Measurements from ENCODE around the gene CREG1. TPM values are rescaled to one million over a fixed set of nuclear protein-coding genes. Genes with fewer than 3 reads are reported as not detected.

Gene CREG1
- total and polyA plus RNA-seq, 2 of the 8 experiments (the other 6 are each of a cell fraction or from before 2014, with no cell fraction given) = 29.8 to 30.1 TPM

DNA sequence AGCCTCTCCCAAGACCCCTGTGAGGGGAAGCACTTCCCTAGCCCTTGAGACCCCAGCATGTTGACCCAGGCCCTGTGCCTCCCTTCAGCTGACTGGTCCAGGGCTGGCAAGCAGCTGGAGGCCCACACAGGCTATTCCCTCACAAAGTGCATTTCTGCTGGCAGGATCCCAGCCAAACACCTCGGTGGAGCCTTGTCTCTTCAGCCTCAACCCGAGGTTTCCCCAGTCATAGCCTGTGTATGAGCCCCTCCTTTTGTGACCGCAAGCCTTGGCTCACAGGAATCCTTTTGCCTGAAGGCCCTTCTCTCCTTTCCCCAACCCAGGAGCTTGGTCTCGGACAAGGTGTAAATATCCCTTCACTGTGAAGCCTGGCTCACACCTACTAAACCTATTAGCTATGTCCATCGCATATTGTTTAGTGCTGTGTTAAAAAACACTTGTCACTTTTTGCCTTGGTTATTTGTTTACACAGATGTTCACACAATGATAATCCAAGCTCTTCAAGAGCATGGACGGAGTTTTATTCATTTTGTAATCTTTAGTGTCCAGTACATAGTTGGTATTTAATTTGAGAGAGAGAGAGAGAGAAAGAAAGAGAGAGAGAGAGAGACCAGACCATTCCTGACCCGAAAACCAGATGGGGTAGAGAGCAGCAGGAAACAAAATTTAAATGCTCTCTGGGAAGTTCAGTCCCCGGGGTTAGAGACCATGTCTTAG is 26.7 kb downstream of the CREG1 start:
- no peak overlapping the region for H3K23ac ChIP-seq (ENCODE audit: insufficient read length)
- H3K4me3 ChIP-seq (ENCODE audit: extremely low read depth in 1 of 4, insufficient read depth in 2 of 4, low read depth in 3 of 4, low read length in 4 of 4) = no peak overlapping the region
- no peak overlapping the region for H3K14ac ChIP-seq (ENCODE audit: insufficient read length)
- H3K9ac ChIP-seq (replicated peaks in 1 of 4; ENCODE audit: extremely low read depth in 1 of 4, low read depth in 3 of 4, low read length in 3 of 4) = no peak overlapping the region
- H3K27ac ChIP-seq (ENCODE audit: low read depth, low read length) = no peak overlapping the region
- H2AFZ ChIP-seq (ENCODE audit: low read length) = no peak overlapping the region
- no peak overlapping the region for H2BK120ac ChIP-seq (replicated peaks; ENCODE audit: low read depth, low read length)
- CTCF ChIA-PET (ENCODE audit: partially characterized antibody) = interaction anchor here (1.0 to 2.2 kb wide), 7 partner anchors 8 to 73 kb away, joined by 3 to 9 read pairs (median 5); no protein-coding TSS in a partner anchor
- H3K4me1 ChIP-seq (replicated peaks in 1 of 4; ENCODE audit: control insufficient read depth in 3 of 4, insufficient read depth in 4 of 4, low read length in 3 of 4) = no peaks in the 10 kb centered on the region
- 0 out of 7 replicates have a peak, but pooled peaks cover 0 to 3% (median 0%) of the 10 kb centered on the region in 4 experiments for H3K27me3 ChIP-seq (replicated peaks in 1 of 4; ENCODE audit: control insufficient read depth in 3 of 4, extremely low read depth in 1 of 4, insufficient read depth in 3 of 4, low read length in 3 of 4)
- WGBS, 2 experiments (ENCODE audit: extremely low coverage in 1 of 2, insufficient coverage in 1 of 2, insufficient read length in 1 of 2, insufficient replicate concordance in 2 of 2, low coverage in 1 of 2, low lambda C conversion rate in 2 of 2, missing lambda C conversion rate in 1 of 2) = 83% methylated on average over 8 of the region's 8 CpGs; no CpG with 5 or more reads in 1 of the 2 experiments
- no peaks in the 10 kb centered on the region for H3K9me3 ChIP-seq (ENCODE audit: insufficient read depth in 2 of 2, low read depth in 1 of 2, low read length in 1 of 2)
- no peak overlapping the region for H2AK5ac ChIP-seq (ENCODE audit: low read depth, low read length)
- FAIRE-seq = no peak
- H2BK12ac ChIP-seq (ENCODE audit: low read depth, low read length) = no peak overlapping the region
- no peaks in the 10 kb centered on the region for H3K79me2 ChIP-seq (ENCODE audit: control insufficient read depth in 1 of 2, insufficient read depth in 2 of 2, low read length in 2 of 2)
- H3K79me1 ChIP-seq (ENCODE audit: low read depth, low read length) = no peaks in the 10 kb centered on the region
- no peak overlapping the region for H2BK15ac ChIP-seq (ENCODE audit: low read length)
- no peak overlapping the region for H3K56ac ChIP-seq (replicated peaks; ENCODE audit: insufficient read length, low read depth, low read length)
- no peak overlapping the region for H4K8ac ChIP-seq (ENCODE audit: extremely low read depth, insufficient read depth, low read length)
- no peak overlapping the region for H4K91ac ChIP-seq (replicated peaks; ENCODE audit: insufficient read length, low read length)
- no peak overlapping the region for H3K4me2 ChIP-seq (ENCODE audit: insufficient read depth in 1 of 2, low read depth in 2 of 2, low read length in 2 of 2)
- DNase-seq (ENCODE audit: low read depth in 1 of 2, low spot score in 2 of 2) = no peak
- POLR2A ChIA-PET (ENCODE audit: partially characterized antibody) = interaction anchor here (1.2 to 2.1 kb wide), 2 partner anchors 10 to 27 kb away, joined by 3 to 6 read pairs; partner anchors contain the start of gene CREG1
- H3K18ac ChIP-seq (ENCODE audit: extremely low read depth, low read length) = no peak overlapping the region
- no peaks in the 10 kb centered on the region for H3K23me2 ChIP-seq (ENCODE audit: low read depth, low read length)
- no peaks in the 10 kb centered on the region for H4K20me1 ChIP-seq (replicated peaks in 1 of 2; ENCODE audit: control insufficient read depth in 1 of 2, insufficient read depth in 2 of 2, low read length in 2 of 2)
- H2BK5ac ChIP-seq (ENCODE audit: low read depth, low read length) = no peak overlapping the region
- H3K4ac ChIP-seq (replicated peaks; ENCODE audit: insufficient read length, low read depth, low read length) = no peak overlapping the region
- no peak for TF ChIP-seq POLR2A (IDR thresholded peaks at IDR 0.05; ENCODE audit: control extremely low read depth in 1 of 2, low read depth in 2 of 2, low read length in 2 of 2)
- no peak for TF ChIP-seq KDM5A (IDR thresholded peaks at IDR 0.05; ENCODE audit: low read length)
- no peak for TF ChIP-seq SP4 (IDR thresholded peaks at IDR 0.05; ENCODE audit: low read length)
- TF ChIP-seq SIRT6 (IDR thresholded peaks at IDR 0.05; ENCODE audit: low read length) = no peak
- TF ChIP-seq TBP (IDR thresholded peaks at IDR 0.05; ENCODE audit: low read depth, low read length) = no peak
- TF ChIP-seq BACH1 (IDR thresholded peaks at IDR 0.05; ENCODE audit: low read length) = no peak
- TF ChIP-seq ZNF274 (IDR thresholded peaks at IDR 0.05; ENCODE audit: borderline replicate concordance, extremely low read depth, low read length) = no peak
- TF ChIP-seq NRF1 (IDR thresholded peaks at IDR 0.05; ENCODE audit: low read depth, low read length) = no peak
- no peak for TF ChIP-seq HDAC2 (IDR thresholded peaks at IDR 0.05; ENCODE audit: borderline replicate concordance in 1 of 2, low read depth in 2 of 2, low read length in 2 of 2)
- TF ChIP-seq CBX5 (IDR thresholded peaks at IDR 0.05; ENCODE audit: low read depth, low read length) = no peak
- no peak overlapping the region for H2BK20ac ChIP-seq (ENCODE audit: low read length)
- H4K5ac ChIP-seq (ENCODE audit: insufficient read length, low read depth, low read length) = no peak overlapping the region
- no peaks in the 10 kb centered on the region for H3K36me3 ChIP-seq (ENCODE audit: control insufficient read depth in 2 of 4, insufficient read depth in 4 of 4, low read length in 3 of 4)

Measured in H1 (cell line).